T-helper 2 cell (primary cell): ENCODE measurements around the gene NOC2L.
A peak's percentile ranks its signal among the peaks of the same experiment; 100 is the strongest.
"Not testable (repeated sequence)": the region's sequence is repeated elsewhere in the genome, so short reads cannot be mapped to it uniquely, and the experiment has no call there.

Experiments used
- DNase-seq, 5 experiments: peaks; one replicate each; pipeline versions ENCODE4 v3.0.0 to v3.0.0-alpha.2; 2012 to 2022
- total RNA-seq, 2 donors: gene quantifications; one replicate each; lab custom pipeline; 2026; lab: John Stamatoyannopoulos, UW

Gene NOC2L
- 75.7 to 76.1 reads per million in 2 donors for total RNA-seq

- peak; percentile 81 to 96 (median 93) for DNase-seq
These were observed at the start of gene NOC2L for GRCh38 chr1:958823-959730. TSS of gene NOC2L (minus strand) at chr1:959256. CDS start at chr1:959240, 16 bp downstream.

- DNase-seq, result no peak
These were observed 47.5 kb upstream of the NOC2L start for GRCh38 chr1:1006305-1007159.

GRCh38 chr1:1005774-1006304 lies 46.8 kb upstream of the NOC2L start:
- no peak for DNase-seq

GRCh38 chr1:1004780-1005697 lies 46.0 kb upstream of the NOC2L start:
- peak in 1 of 5 experiments; percentile 52 for DNase-seq

GRCh38 chr1:1004420-1004779 lies 45.3 kb upstream of the NOC2L start:
- DNase-seq, result no peak

GRCh38 chr1:1003618-1004419 lies 44.8 kb upstream of the NOC2L start:
- no peak for DNase-seq

GRCh38 chr1:1001057-1001783 lies 42.2 kb upstream of the NOC2L start:
- DNase-seq, result no peak

GRCh38 chr1:1000357-1001056 lies 41.5 kb upstream of the NOC2L start:
- peak in 4 of 5 experiments; percentile 44 to 69 (median 68) for DNase-seq

- DNase-seq, result peak in 3 of 5 experiments; percentile 36 to 55 (median 54)
These were observed 40.8 kb upstream of the NOC2L start, which contains the start of gene HES4 for GRCh38 chr1:999725-1000356. TSS of gene HES4 (minus strand) at chr1:1000097. CDS start at chr1:999973, 124 bp downstream.

GRCh38 chr1:998995-999724 lies 40.1 kb upstream of the NOC2L start:
- peak in 1 of 5 experiments; percentile 48 for DNase-seq

GRCh38 chr1:998745-998994 lies 39.6 kb upstream of the NOC2L start:
- no peak for DNase-seq

- no peak for DNase-seq
These were observed 39.1 kb upstream of the NOC2L start for GRCh38 chr1:997993-998744.

- no peak for DNase-seq
These were observed 38.6 kb upstream of the NOC2L start for GRCh38 chr1:997713-997992.

GRCh38 chr1:996851-997712 lies 38.0 kb upstream of the NOC2L start:
- no peak for DNase-seq

GRCh38 chr1:995665-996633 lies 36.9 kb upstream of the NOC2L start:
- no peak for DNase-seq

GRCh38 chr1:994546-994945 lies 35.5 kb upstream of the NOC2L start:
- DNase-seq, result not testable (repeated sequence)
